Measurements from ENCODE around the gene TNNI3K. TPM values are rescaled to one million over a fixed set of nuclear protein-coding genes. Genes with fewer than 3 reads are reported as not detected.

Gene TNNI3K
- total RNA-seq, 1 donor: 1.3 TPM

GRCh38 chr1:74522148-74522547 is 287.0 kb downstream of the TNNI3K start:
- no peak overlapping the region for H3K4me3 ChIP-seq (ENCODE audit: low read depth, low read length)
- TF ChIP-seq CTCF (IDR thresholded peaks at IDR 0.05; ENCODE audit: insufficient read depth, low read depth, low read length): no peak
- DNase-seq (ENCODE audit: low read depth): no peak

GRCh38 chr1:74523873-74524480 is 288.8 kb downstream of the TNNI3K start:
- H3K4me3 ChIP-seq (ENCODE audit: low read depth, low read length): no peak overlapping the region
- no peak for TF ChIP-seq CTCF (IDR thresholded peaks at IDR 0.05; ENCODE audit: insufficient read depth, low read depth, low read length)
- DNase-seq (ENCODE audit: low read depth): no peak

- peak; percentile 23 for DNase-seq (ENCODE audit: low read depth)
- TF ChIP-seq CTCF (IDR thresholded peaks at IDR 0.05; ENCODE audit: insufficient read depth, low read depth, low read length): no peak
- no peak overlapping the region for H3K4me3 ChIP-seq (ENCODE audit: low read depth, low read length)
Measured at GRCh38 chr1:74526708-74527107, 291.5 kb downstream of the TNNI3K start.

- no peak for DNase-seq (ENCODE audit: low read depth)
- TF ChIP-seq CTCF (IDR thresholded peaks at IDR 0.05; ENCODE audit: insufficient read depth, low read depth, low read length): no peak
- H3K4me3 ChIP-seq (ENCODE audit: low read depth, low read length): no peak overlapping the region
Measured at GRCh38 chr1:74528123-74528522, 292.9 kb downstream of the TNNI3K start.

- no peak for TF ChIP-seq CTCF (IDR thresholded peaks at IDR 0.05; ENCODE audit: insufficient read depth, low read depth, low read length)
- H3K4me3 ChIP-seq (ENCODE audit: low read depth, low read length): no peak overlapping the region
- DNase-seq (ENCODE audit: low read depth): no peak
Measured at GRCh38 chr1:74530892-74531291, 295.7 kb downstream of the TNNI3K start.

- no peak for TF ChIP-seq CTCF (IDR thresholded peaks at IDR 0.05; ENCODE audit: insufficient read depth, low read depth, low read length)
- H3K4me3 ChIP-seq (ENCODE audit: low read depth, low read length): no peak overlapping the region
- no peak for DNase-seq (ENCODE audit: low read depth)
Measured at GRCh38 chr1:74531796-74532195, 296.6 kb downstream of the TNNI3K start.

GRCh38 chr1:74534241-74534640 is 299.1 kb downstream of the TNNI3K start:
- H3K4me3 ChIP-seq (ENCODE audit: low read depth, low read length): no peak overlapping the region
- DNase-seq (ENCODE audit: low read depth): no peak
- TF ChIP-seq CTCF (IDR thresholded peaks at IDR 0.05; ENCODE audit: insufficient read depth, low read depth, low read length): no peak
